BLaER1 (cell line): ENCODE measurements around the gene TMEM61.

Experiments used
- H3K27ac ChIP-seq: shearing (Covaris generic); formaldehyde crosslinking; 2 replicates; pipeline ENCODE4 v1.8.1; 2022
- H3K27me3 ChIP-seq: shearing (Covaris generic); formaldehyde crosslinking; 2 replicates; pipeline ENCODE4 v1.8.1; 2022
- H3K36me3 ChIP-seq: shearing (Covaris generic); formaldehyde crosslinking; 2 replicates; pipeline ENCODE4 v1.8.1; 2022
- H3K4me1 ChIP-seq: shearing (Covaris generic); formaldehyde crosslinking; 2 replicates; pipeline ENCODE4 v1.8.1; 2022
- H3K4me2 ChIP-seq: shearing (Covaris generic); formaldehyde crosslinking; 2 replicates; pipeline ENCODE4 v1.8.1; 2022
- H3K4me3 ChIP-seq: shearing (Covaris generic); formaldehyde crosslinking; 2 replicates; pipeline ENCODE4 v1.8.1; 2022
- H3K9ac ChIP-seq: shearing (Covaris generic); formaldehyde crosslinking; 2 replicates; pipeline ENCODE4 v1.8.1; 2022
- H3K9me3 ChIP-seq: shearing (Covaris generic); formaldehyde crosslinking; 2 replicates; pipeline ENCODE4 v1.8.1; 2022
- H4K20me1 ChIP-seq: shearing (Covaris generic); formaldehyde crosslinking; 2 replicates; pipeline ENCODE4 v1.8.1; 2022
- Cebpa-rat ChIP-seq: shearing (Covaris generic); IDR thresholded peaks from 2 replicates; pipeline ENCODE4 v1.8.1; 2022

The TMEM61 gene

GRCh38 chr1:54945393-54945936 is 35.0 kb upstream of the TMEM61 start:
- Histone ChIP-seq H3K4me1 (peaks cover 11% of the 10 kb centered on the region), H3K27ac (no peak overlapping the region), H3K9me3 (no peaks in the 10 kb centered on the region), H3K27me3 (no peaks in the 10 kb centered on the region), H3K36me3 (no peaks in the 10 kb centered on the region), H3K4me3 (no peak overlapping the region), H3K9ac (no peak overlapping the region), H3K4me2 (no peak overlapping the region), H4K20me1 (no peaks in the 10 kb centered on the region)
- TF ChIP-seq Cebpa-rat: no peak

GRCh38 chr1:54947540-54947939 is 32.9 kb upstream of the TMEM61 start:
- Histone ChIP-seq H3K4me1 (peaks cover 16% of the 10 kb centered on the region), H4K20me1 (no peaks in the 10 kb centered on the region), H3K36me3 (no peaks in the 10 kb centered on the region), H3K27me3 (no peaks in the 10 kb centered on the region), H3K9me3 (no peaks in the 10 kb centered on the region), H3K9ac (no peak overlapping the region), H3K4me3 (no peak overlapping the region), H3K27ac (no peak overlapping the region), H3K4me2 (no peak overlapping the region)
- no peak for TF ChIP-seq Cebpa-rat

GRCh38 chr1:54949053-54949452 is 31.4 kb upstream of the TMEM61 start:
- no peak overlapping the region for H3K9ac ChIP-seq
- no peak overlapping the region for H3K27ac ChIP-seq
- peaks cover 16% of the 10 kb centered on the region for H3K4me1 ChIP-seq
- H3K36me3 ChIP-seq: no peaks in the 10 kb centered on the region
- no peak overlapping the region for H3K4me2 ChIP-seq
- H3K9me3 ChIP-seq: no peaks in the 10 kb centered on the region; the same call in 1 of the 2 replicates
- no peaks in the 10 kb centered on the region for H3K27me3 ChIP-seq
- H3K4me3 ChIP-seq: no peak overlapping the region
- no peak for TF ChIP-seq Cebpa-rat
- no peaks in the 10 kb centered on the region for H4K20me1 ChIP-seq

- Histone ChIP-seq H3K4me2 (peak overlapping the region; percentile 57; the same call in 1 of the 2 replicates), H3K27ac (no peak overlapping the region)
- TF ChIP-seq Cebpa-rat: no peak
These were observed 30.4 kb upstream of the TMEM61 start for GRCh38 chr1:54950006-54950368.

GRCh38 chr1:54950369-54951163 is 29.9 kb upstream of the TMEM61 start:
- TF ChIP-seq Cebpa-rat: no peak
- no peaks in the 10 kb centered on the region for H4K20me1 ChIP-seq
- no peaks in the 10 kb centered on the region; the same call in 1 of the 2 replicates for H3K9me3 ChIP-seq
- H3K36me3 ChIP-seq: no peaks in the 10 kb centered on the region
- H3K4me1 ChIP-seq: peaks cover 16% of the 10 kb centered on the region
- H3K4me3 ChIP-seq: no peak overlapping the region
- H3K4me2 ChIP-seq: peak overlapping the region; percentile 57
- H3K27me3 ChIP-seq: no peaks in the 10 kb centered on the region
- no peak overlapping the region; the same call in 1 of the 2 replicates for H3K9ac ChIP-seq
- H3K27ac ChIP-seq: 0 out of 2 replicates have a peak overlapping the region, but pooled peaks have one; percentile 20

More at GRCh38 chr1:54950006-54950368, 30.4 kb upstream of the TMEM61 start:
- Histone ChIP-seq H3K36me3 (no peaks in the 10 kb centered on the region), H3K4me1 (peaks cover 16% of the 10 kb centered on the region), H3K27me3 (no peaks in the 10 kb centered on the region), H3K4me3 (no peak overlapping the region), H4K20me1 (no peaks in the 10 kb centered on the region), H3K9ac (no peak overlapping the region), H3K9me3 (no peaks in the 10 kb centered on the region; the same call in 1 of the 2 replicates)

- no peaks in the 10 kb centered on the region for H3K36me3 ChIP-seq
- H3K27ac ChIP-seq: no peak overlapping the region
- no peak overlapping the region for H3K4me2 ChIP-seq
- H4K20me1 ChIP-seq: no peaks in the 10 kb centered on the region
- no peak for TF ChIP-seq Cebpa-rat
- no peak overlapping the region for H3K9ac ChIP-seq
- H3K4me3 ChIP-seq: no peak overlapping the region
- peaks cover 16% of the 10 kb centered on the region for H3K4me1 ChIP-seq
- H3K27me3 ChIP-seq: no peaks in the 10 kb centered on the region
- no peaks in the 10 kb centered on the region; the same call in 1 of the 2 replicates for H3K9me3 ChIP-seq
These were observed 28.6 kb upstream of the TMEM61 start for GRCh38 chr1:54951810-54952226.

GRCh38 chr1:54952950-54953718 is 27.3 kb upstream of the TMEM61 start:
- Histone ChIP-seq H3K27me3 (no peaks in the 10 kb centered on the region), H3K9me3 (peaks cover 9% of the 10 kb centered on the region), H3K9ac (no peak overlapping the region), H3K4me1 (peaks cover 16% of the 10 kb centered on the region), H4K20me1 (no peaks in the 10 kb centered on the region), H3K4me3 (no peak overlapping the region), H3K4me2 (no peak overlapping the region), H3K36me3 (no peaks in the 10 kb centered on the region), H3K27ac (no peak overlapping the region)
- no peak for TF ChIP-seq Cebpa-rat

- no peak overlapping the region for H3K9ac ChIP-seq
- H3K4me2 ChIP-seq: no peak overlapping the region
- no peak for TF ChIP-seq Cebpa-rat
- H3K27ac ChIP-seq: no peak overlapping the region
- peaks cover 12% of the 10 kb centered on the region for H3K9me3 ChIP-seq
- H3K4me3 ChIP-seq: no peak overlapping the region
- no peaks in the 10 kb centered on the region for H3K27me3 ChIP-seq
- peaks cover 15% of the 10 kb centered on the region for H3K4me1 ChIP-seq
- H4K20me1 ChIP-seq: no peaks in the 10 kb centered on the region
- H3K36me3 ChIP-seq: no peaks in the 10 kb centered on the region
These were observed 26.6 kb upstream of the TMEM61 start for GRCh38 chr1:54953846-54954245.

- H3K4me1 ChIP-seq: peaks cover 6% of the 10 kb centered on the region
- H3K4me3 ChIP-seq: no peak overlapping the region
These were observed 25.1 kb upstream of the TMEM61 start for GRCh38 chr1:54955359-54955758.

GRCh38 chr1:54956726-54957125 is 23.7 kb upstream of the TMEM61 start:
- no peak for TF ChIP-seq Cebpa-rat

More at GRCh38 chr1:54955359-54955758, 25.1 kb upstream of the TMEM61 start:
- Histone ChIP-seq H3K4me2 (no peak overlapping the region), H3K9me3 (peaks cover 24% of the 10 kb centered on the region), H3K27ac (no peak overlapping the region), H3K27me3 (no peaks in the 10 kb centered on the region), H3K36me3 (no peaks in the 10 kb centered on the region), H4K20me1 (no peaks in the 10 kb centered on the region), H3K9ac (no peak overlapping the region)
- no peak for TF ChIP-seq Cebpa-rat

More at GRCh38 chr1:54956726-54957125, 23.7 kb upstream of the TMEM61 start:
- Histone ChIP-seq H3K27me3 (no peaks in the 10 kb centered on the region), H4K20me1 (no peaks in the 10 kb centered on the region), H3K4me2 (no peak overlapping the region), H3K4me3 (no peak overlapping the region), H3K9ac (no peak overlapping the region), H3K27ac (no peak overlapping the region), H3K9me3 (peaks cover 24% of the 10 kb centered on the region), H3K36me3 (no peaks in the 10 kb centered on the region), H3K4me1 (no peaks in the 10 kb centered on the region)
